GM12801 (cell line): Measurements from ENCODE around the gene DMC1.

ENCODE experiments used
- CTCF ChIP-seq: IDR thresholded peaks from one replicate; pipeline ENCODE4 v1.5.1; 2011; ENCODE audit warnings: control low read depth; ENCODE audit not compliant: insufficient read length; ENCODE audit errors: extremely low read depth

Gene DMC1

GRCh38 chr22:38569972-38570778 lies at the start of gene DMC1:
DMC1 (minus strand) TSS chr22:38570183; CDS start chr22:38568256, 1,927 bp downstream.
- no peak for TF ChIP-seq CTCF

- TF ChIP-seq CTCF = no peak
Measured at GRCh38 chr22:38618682-38619081, 48.7 kb upstream of the DMC1 start.

GRCh38 chr22:38618258-38618657 lies 48.3 kb upstream of the DMC1 start:
- TF ChIP-seq CTCF = no peak

- TF ChIP-seq CTCF = no peak
Measured at GRCh38 chr22:38614332-38615063, 44.5 kb upstream of the DMC1 start.

- no peak for TF ChIP-seq CTCF
Measured at GRCh38 chr22:38613588-38613987, 43.6 kb upstream of the DMC1 start.

- no peak for TF ChIP-seq CTCF
Measured at GRCh38 chr22:38612217-38613006, 42.4 kb upstream of the DMC1 start.

GRCh38 chr22:38611559-38611958 lies 41.6 kb upstream of the DMC1 start:
- TF ChIP-seq CTCF = no peak
